Activated CD8-positive, alpha-beta memory T cell treated with anti-CD3 and anti-CD28 coated beads, Interleukin-2, amount 50 U/mL, for 4 hours (primary cell): Measurements from ENCODE around the gene ZBTB16.

Source experiments
- DNase-seq: peaks from one replicate; pipeline ENCODE4 v3.0.0-alpha.2; 2020

Gene ZBTB16

GRCh38 chr11:114193730-114194679, 134.5 kb downstream of the ZBTB16 start:
- DNase-seq: no peak

- no peak for DNase-seq
Observed at GRCh38 chr11:114194702-114195101, 135.2 kb downstream of the ZBTB16 start.

GRCh38 chr11:114195151-114195550, 135.6 kb downstream of the ZBTB16 start:
- no peak for DNase-seq

GRCh38 chr11:114195981-114196731, 136.6 kb downstream of the ZBTB16 start:
- no peak for DNase-seq

GRCh38 chr11:114196997-114197703, 137.6 kb downstream of the ZBTB16 start:
- no peak for DNase-seq

GRCh38 chr11:114197799-114198500, 138.4 kb downstream of the ZBTB16 start:
- no peak for DNase-seq

- DNase-seq: no peak
Observed at GRCh38 chr11:114199051-114199450, 139.5 kb downstream of the ZBTB16 start.

- no peak for DNase-seq
Observed at GRCh38 chr11:114200351-114201133, 141.0 kb downstream of the ZBTB16 start.

- no peak for DNase-seq
Observed at GRCh38 chr11:114201219-114201618, 141.7 kb downstream of the ZBTB16 start.

- DNase-seq: no peak
Observed at GRCh38 chr11:114202011-114202609, 142.6 kb downstream of the ZBTB16 start.

- DNase-seq: no peak
Observed at GRCh38 chr11:114207096-114207495, 147.6 kb downstream of the ZBTB16 start.

- no peak for DNase-seq
Observed at GRCh38 chr11:114208377-114208776, 148.9 kb downstream of the ZBTB16 start.

- DNase-seq: no peak
Observed at GRCh38 chr11:114209343-114209742, 149.8 kb downstream of the ZBTB16 start.

- DNase-seq: no peak
Observed at GRCh38 chr11:114209904-114210303, 150.4 kb downstream of the ZBTB16 start.

- DNase-seq: no peak
Observed at GRCh38 chr11:114211444-114212121, 152.1 kb downstream of the ZBTB16 start.

- no peak for DNase-seq
Observed at GRCh38 chr11:114213622-114214021, 154.1 kb downstream of the ZBTB16 start.

GRCh38 chr11:114215428-114215827, 155.9 kb downstream of the ZBTB16 start:
- DNase-seq: no peak

GRCh38 chr11:114215871-114216795, 156.6 kb downstream of the ZBTB16 start:
- no peak for DNase-seq

GRCh38 chr11:114216796-114217180, 157.3 kb downstream of the ZBTB16 start:
- DNase-seq: no peak

GRCh38 chr11:114218508-114218907, 159.0 kb downstream of the ZBTB16 start:
- no peak for DNase-seq
